ENCODE measurements around the gene HRAS. TPM values are rescaled to one million over a fixed set of nuclear protein-coding genes. Genes with fewer than 3 reads are reported as not detected.

HRAS gene
- total and polyA plus RNA-seq, 2 of the 13 experiments (the other 11 are each of a cell fraction or from before 2014, with no cell fraction given), result 32.9 to 50.0 TPM

- Histone ChIP-seq H3K27me3 (ENCODE audit: control insufficient read depth in 1 of 2, insufficient read depth in 2 of 2, low read length in 2 of 2) (peaks cover 6 to 28% of the 10 kb centered on the region in 2 experiments; a peak in 4 of 5 replicates), H3K9me3 (ENCODE audit: low read length) (no peaks in the 10 kb centered on the region), H2AFZ (ENCODE audit: low read length) (no peak overlapping the region), H3K27ac (ENCODE audit: extremely low read length, insufficient read depth, low read length) (no peak overlapping the region), H3K79me2 (ENCODE audit: insufficient read depth, low read length) (no peaks in the 10 kb centered on the region), H4K20me1 (ENCODE audit: insufficient read depth, low read length) (no peaks in the 10 kb centered on the region), H3K4me2 (ENCODE audit: low read depth, low read length) (peak overlapping the region; percentile 58), H3K36me3 (replicated peaks in 1 of 2; ENCODE audit: control insufficient read depth in 1 of 2, insufficient read depth in 2 of 2, low read length in 2 of 2) (no peaks in the 10 kb centered on the region), H3K4me3 (replicated peaks in 1 of 3; ENCODE audit: insufficient read depth in 1 of 3, low read depth in 2 of 3, low read length in 3 of 3) (peak overlapping the region in 1 of 3 experiments; percentile 54; a peak in 1 of 6 replicates), H3K9ac (ENCODE audit: insufficient read depth, low read depth, low read length) (no peak overlapping the region), H3K4me1 (ENCODE audit: insufficient read depth, low read length) (peaks cover 84% of the 10 kb centered on the region)
- no TSS peak for BruUV-seq (replicated peaks)
- intact Hi-C loops (cut with micrococcal nuclease; ENCODE audit: unreplicated experiment) (no loop called here), in situ Hi-C loops (cut with HindIII; ENCODE audit: extremely low pct_ligation_motif_present, low pct_unique_long_range_greater_than_20kb) (no loop called here)
- DNase-seq (ENCODE audit: low spot score), result no peak
- no peak for ATAC-seq
- POLR2A ChIA-PET, result interaction anchor here (1.4 kb wide), 1 partner anchor 9 kb away, joined by 4 read pairs; no protein-coding TSS in a partner anchor
- CTCF ChIA-PET (ENCODE audit: low intra/inter-chr PET ratio, low total read pairs), result no interaction called here
- 59% methylated on average over 3 of the region's 20 CpGs for WGBS (ENCODE audit: low lambda C conversion rate)
- no peak for FAIRE-seq
- TF ChIP-seq TRAFD1 (CRISPR knock-in tag; IDR thresholded peaks at IDR 0.05; ENCODE audit: borderline replicate concordance) (no peak), ZNF577 (CRISPR knock-in tag; IDR thresholded peaks at IDR 0.05; ENCODE audit: borderline replicate concordance, low read depth) (no peak), ZNF776 (CRISPR knock-in tag; IDR thresholded peaks at IDR 0.05) (no peak), ZSCAN21 (CRISPR knock-in tag; IDR thresholded peaks at IDR 0.05; ENCODE audit: borderline replicate concordance) (peak; percentile 99), TRIM22 (IDR thresholded peaks at IDR 0.05) (no peak), ZNF549 (CRISPR knock-in tag; IDR thresholded peaks at IDR 0.05) (no peak), SP1 (IDR thresholded peaks at IDR 0.05) (no peak), SP1 (CRISPR knock-in tag; IDR thresholded peaks at IDR 0.05) (peak; percentile 19; the same call in 1 of the 2 replicates), CREM (IDR thresholded peaks at IDR 0.05) (peak; percentile 17; the same call in 1 of the 2 replicates), CREM (CRISPR knock-in tag; IDR thresholded peaks at IDR 0.05) (no peak), FUBP1 (CRISPR knock-in tag; IDR thresholded peaks at IDR 0.05; ENCODE audit: borderline replicate concordance) (no peak), GZF1 (CRISPR knock-in tag; IDR thresholded peaks at IDR 0.05) (no peak), FOXO1 (CRISPR knock-in tag; IDR thresholded peaks at IDR 0.05) (no peak), SRY (CRISPR knock-in tag; IDR thresholded peaks at IDR 0.05) (no peak), E2F1 (CRISPR knock-in tag; IDR thresholded peaks at IDR 0.05) (no peak), PATZ1 (CRISPR knock-in tag; IDR thresholded peaks at IDR 0.05) (no peak), ZNF7 (CRISPR knock-in tag; IDR thresholded peaks at IDR 0.05) (no peak), CREB1 (IDR thresholded peaks at IDR 0.05) (no peak), CREB1 (CRISPR knock-in tag; IDR thresholded peaks at IDR 0.05) (no peak)
Observed at GRCh38 chr11:541433-541885, 6.1 kb upstream of the HRAS start.
